ENCODE results near the gene UGCG. TPM values are rescaled to one million over a fixed set of nuclear protein-coding genes. Genes with fewer than 3 reads are reported as not detected.

UGCG gene
- total RNA-seq, 2 experiments from 2014 or later = 42.1 to 44.0 TPM

DNA sequence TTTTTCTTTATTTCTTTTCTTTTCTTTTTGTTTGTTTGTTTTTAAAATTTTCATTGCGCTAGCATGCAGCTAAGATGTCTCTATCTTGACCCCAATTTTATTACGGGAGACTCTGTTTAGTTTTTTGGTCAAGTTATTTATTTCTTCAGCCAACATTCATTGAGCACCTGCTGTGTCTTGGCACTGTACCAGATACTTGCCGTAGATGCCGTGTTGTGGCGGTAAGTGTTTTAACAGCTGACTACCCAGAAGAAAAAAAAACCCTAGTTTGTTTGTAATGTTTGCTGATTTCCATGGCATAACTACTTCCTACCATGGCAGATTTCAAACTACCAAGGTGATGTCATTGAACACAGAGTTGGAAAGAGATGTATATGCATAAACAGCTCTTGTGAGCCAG lies 65.0 kb downstream of the UGCG start:
- Mint-ChIP-seq H3K27ac (no peak overlapping the region), H3K9me3 (no peaks in the 10 kb centered on the region), H3K4me1 (ENCODE audit: low read depth) (peaks cover 12% of the 10 kb centered on the region), H3K36me3 (ENCODE audit: low read depth) (no peaks in the 10 kb centered on the region), H3K4me3 (no peak overlapping the region), H3K27me3 (no peaks in the 10 kb centered on the region)
- Histone ChIP-seq H3K27me3 (ENCODE audit: control insufficient read depth in 1 of 2, insufficient read depth in 2 of 2, low read length in 2 of 2) (no peaks in the 10 kb centered on the region), H3K27ac (ENCODE audit: low read depth in 1 of 2, low read length in 2 of 2) (no peak overlapping the region), H3K4me3 (ENCODE audit: low read length) (no peak overlapping the region), H3K36me3 (ENCODE audit: insufficient read depth, low read length) (no peaks in the 10 kb centered on the region), H3K9me3 (ENCODE audit: control insufficient read depth in 1 of 2, insufficient read depth in 1 of 2, low read length in 2 of 2) (no peaks in the 10 kb centered on the region), H3K4me1 (ENCODE audit: insufficient read depth, low read length) (peaks cover 13% of the 10 kb centered on the region)
- ATAC-seq (ENCODE audit: poor library complexity) (no peak), DNase-seq (no peak)
- intact Hi-C loops (cut with DNase I, micrococcal nuclease) = no loop called here
- TF ChIP-seq, protein P1, sequence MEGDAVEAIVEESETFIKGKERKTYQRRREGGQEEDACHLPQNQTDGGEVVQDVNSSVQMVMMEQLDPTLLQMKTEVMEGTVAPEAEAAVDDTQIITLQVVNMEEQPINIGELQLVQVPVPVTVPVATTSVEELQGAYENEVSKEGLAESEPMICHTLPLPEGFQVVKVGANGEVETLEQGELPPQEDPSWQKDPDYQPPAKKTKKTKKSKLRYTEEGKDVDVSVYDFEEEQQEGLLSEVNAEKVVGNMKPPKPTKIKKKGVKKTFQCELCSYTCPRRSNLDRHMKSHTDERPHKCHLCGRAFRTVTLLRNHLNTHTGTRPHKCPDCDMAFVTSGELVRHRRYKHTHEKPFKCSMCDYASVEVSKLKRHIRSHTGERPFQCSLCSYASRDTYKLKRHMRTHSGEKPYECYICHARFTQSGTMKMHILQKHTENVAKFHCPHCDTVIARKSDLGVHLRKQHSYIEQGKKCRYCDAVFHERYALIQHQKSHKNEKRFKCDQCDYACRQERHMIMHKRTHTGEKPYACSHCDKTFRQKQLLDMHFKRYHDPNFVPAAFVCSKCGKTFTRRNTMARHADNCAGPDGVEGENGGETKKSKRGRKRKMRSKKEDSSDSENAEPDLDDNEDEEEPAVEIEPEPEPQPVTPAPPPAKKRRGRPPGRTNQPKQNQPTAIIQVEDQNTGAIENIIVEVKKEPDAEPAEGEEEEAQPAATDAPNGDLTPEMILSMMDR (IDR thresholded peaks at IDR 0.05) = no peak
- POLR2A ChIA-PET = interaction anchor here (0.7 kb wide), 1 partner anchor 9 kb away, joined by 3 read pairs; no protein-coding TSS in a partner anchor
- CTCF ChIA-PET = interaction anchor here (0.7 to 0.8 kb wide), 2 partner anchors 12 to 14 kb away, joined by 3 read pairs; no protein-coding TSS in a partner anchor

DNA sequence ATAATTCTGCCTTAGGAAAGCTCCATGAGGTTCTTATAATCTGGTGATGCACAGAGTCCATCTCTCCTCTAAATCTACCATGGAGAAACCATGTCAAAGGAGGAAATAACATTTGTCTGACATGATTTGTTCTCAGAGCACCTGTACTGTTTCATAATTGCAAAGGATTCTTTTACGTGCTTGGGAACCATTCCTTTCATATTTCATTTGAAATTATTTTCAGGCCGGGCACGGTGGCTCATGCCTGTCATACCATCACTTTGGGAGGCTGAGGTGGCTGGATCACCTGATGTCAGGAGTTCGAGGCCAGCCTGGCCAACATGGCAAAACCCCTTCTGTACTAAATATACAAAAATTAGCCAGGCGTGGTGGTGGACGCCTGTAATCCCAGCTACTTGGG lies 65.4 kb downstream of the UGCG start:
- Mint-ChIP-seq H3K36me3 (ENCODE audit: low read depth) (no peaks in the 10 kb centered on the region), H3K27me3 (no peaks in the 10 kb centered on the region), H3K9me3 (no peaks in the 10 kb centered on the region), H3K4me3 (no peak overlapping the region), H3K27ac (no peak overlapping the region), H3K4me1 (ENCODE audit: low read depth) (peaks cover 12% of the 10 kb centered on the region)
- POLR2A ChIA-PET = interaction anchor here (0.7 kb wide), 1 partner anchor 8 kb away, joined by 3 read pairs; no protein-coding TSS in a partner anchor
- H3K4me3 ChIP-seq (ENCODE audit: low read length) = no peak overlapping the region
- H3K9me3 ChIP-seq (ENCODE audit: control insufficient read depth in 1 of 2, insufficient read depth in 1 of 2, low read length in 2 of 2) = no peaks in the 10 kb centered on the region
- H3K36me3 ChIP-seq (ENCODE audit: insufficient read depth, low read length) = no peaks in the 10 kb centered on the region
- ATAC-seq (ENCODE audit: poor library complexity) = no peak
- CTCF ChIA-PET = interaction anchor here (0.7 kb wide), 1 partner anchor 14 kb away, joined by 3 read pairs; no protein-coding TSS in a partner anchor
- no peaks in the 10 kb centered on the region for H3K27me3 ChIP-seq (ENCODE audit: control insufficient read depth in 1 of 2, insufficient read depth in 2 of 2, low read length in 2 of 2)
- H3K27ac ChIP-seq (ENCODE audit: low read depth in 1 of 2, low read length in 2 of 2) = no peak overlapping the region
- H3K4me1 ChIP-seq (ENCODE audit: insufficient read depth, low read length) = peaks cover 13% of the 10 kb centered on the region
- intact Hi-C loops (cut with DNase I, micrococcal nuclease) = no loop called here
- DNase-seq = no peak
- TF ChIP-seq, protein P1 (IDR thresholded peaks at IDR 0.05) = no peak

DNA sequence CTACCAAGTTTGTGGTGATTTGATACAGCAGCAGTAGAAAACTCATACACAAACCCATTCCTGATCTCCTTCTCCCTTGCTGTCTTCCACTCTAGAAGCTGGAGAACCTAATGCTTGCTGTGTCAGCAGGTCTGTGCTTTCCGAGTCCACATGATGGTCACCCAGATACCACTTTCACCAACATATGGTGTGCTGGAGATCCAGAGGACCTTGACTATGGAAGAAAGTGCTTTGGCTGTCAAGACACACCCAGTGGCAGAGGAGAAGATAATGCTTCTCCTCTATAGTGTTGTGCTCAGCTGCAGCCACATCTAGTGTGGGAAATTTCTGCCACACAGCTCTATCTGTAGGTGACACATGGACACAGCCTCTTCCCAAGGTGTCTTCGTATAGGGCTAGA lies 67.4 kb downstream of the UGCG start:
- no peak overlapping the region for H3K4me3 Mint-ChIP-seq
- H3K9me3 ChIP-seq (ENCODE audit: control insufficient read depth in 1 of 2, insufficient read depth in 1 of 2, low read length in 2 of 2) = no peaks in the 10 kb centered on the region
- intact Hi-C loops (cut with DNase I, micrococcal nuclease) = no loop called here
- H3K27ac Mint-ChIP-seq = no peak overlapping the region
- H3K36me3 ChIP-seq (ENCODE audit: insufficient read depth, low read length) = no peaks in the 10 kb centered on the region
- H3K36me3 Mint-ChIP-seq (ENCODE audit: low read depth) = no peaks in the 10 kb centered on the region
- peaks cover 3% of the 10 kb centered on the region for H3K4me1 Mint-ChIP-seq (ENCODE audit: low read depth)
- DNase-seq (no peak), ATAC-seq (ENCODE audit: poor library complexity) (no peak)
- no peak overlapping the region for H3K4me3 ChIP-seq (ENCODE audit: low read length)
- no peaks in the 10 kb centered on the region for H3K4me1 ChIP-seq (ENCODE audit: insufficient read depth, low read length)
- ChIA-PET POLR2A (no interaction called here), CTCF (no interaction called here)
- H3K27me3 ChIP-seq (ENCODE audit: control insufficient read depth in 1 of 2, insufficient read depth in 2 of 2, low read length in 2 of 2) = no peaks in the 10 kb centered on the region
- no peaks in the 10 kb centered on the region for H3K9me3 Mint-ChIP-seq
- TF ChIP-seq, protein P1 (IDR thresholded peaks at IDR 0.05) = no peak
- H3K27me3 Mint-ChIP-seq = no peaks in the 10 kb centered on the region
- no peak overlapping the region for H3K27ac ChIP-seq (ENCODE audit: low read depth in 1 of 2, low read length in 2 of 2)
